Stomach (tissue), 4 donors: ENCODE data around the gene SELENOH.

ENCODE experiments used
- EP300 ChIP-seq: sonication (generic); formaldehyde crosslinking; IDR thresholded peaks from one replicate; pipeline ENCODE4 v1.6.1; 2017; ENCODE audit warnings: antibody characterized with exemption
- POLR2A ChIP-seq, 4 donors: fragments of 450-650 bp; IDR thresholded peaks; one replicate each; pipeline ENCODE4 v1.6.1; 2016; ENCODE audit warnings: antibody characterized with exemption in 4 of 4, control low read depth in 2 of 4, mild to moderate bottlenecking in 1 of 4, moderate library complexity in 1 of 4
- TF ChIP-seq, protein P1 (sequence below), 7 experiments: fragments of 450-650 bp in 4 of 7; fragments of 200-600 bp in 3 of 7; sonication (generic) in 3 of 7; IDR thresholded peaks; one replicate each; pipeline ENCODE4 v1.5.1; 2016 to 2019; ENCODE audit warnings: antibody characterized with exemption in 7 of 7, control low read depth in 2 of 7, mild to moderate bottlenecking in 1 of 7

GRCh38 chr11:57746920-57747319 lies 5.6 kb downstream of the SELENOH start:
- TF ChIP-seq, protein P1, sequence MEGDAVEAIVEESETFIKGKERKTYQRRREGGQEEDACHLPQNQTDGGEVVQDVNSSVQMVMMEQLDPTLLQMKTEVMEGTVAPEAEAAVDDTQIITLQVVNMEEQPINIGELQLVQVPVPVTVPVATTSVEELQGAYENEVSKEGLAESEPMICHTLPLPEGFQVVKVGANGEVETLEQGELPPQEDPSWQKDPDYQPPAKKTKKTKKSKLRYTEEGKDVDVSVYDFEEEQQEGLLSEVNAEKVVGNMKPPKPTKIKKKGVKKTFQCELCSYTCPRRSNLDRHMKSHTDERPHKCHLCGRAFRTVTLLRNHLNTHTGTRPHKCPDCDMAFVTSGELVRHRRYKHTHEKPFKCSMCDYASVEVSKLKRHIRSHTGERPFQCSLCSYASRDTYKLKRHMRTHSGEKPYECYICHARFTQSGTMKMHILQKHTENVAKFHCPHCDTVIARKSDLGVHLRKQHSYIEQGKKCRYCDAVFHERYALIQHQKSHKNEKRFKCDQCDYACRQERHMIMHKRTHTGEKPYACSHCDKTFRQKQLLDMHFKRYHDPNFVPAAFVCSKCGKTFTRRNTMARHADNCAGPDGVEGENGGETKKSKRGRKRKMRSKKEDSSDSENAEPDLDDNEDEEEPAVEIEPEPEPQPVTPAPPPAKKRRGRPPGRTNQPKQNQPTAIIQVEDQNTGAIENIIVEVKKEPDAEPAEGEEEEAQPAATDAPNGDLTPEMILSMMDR (IDR thresholded peaks at IDR 0.05), result no peak
- TF ChIP-seq POLR2A (IDR thresholded peaks at IDR 0.05) (no peak), EP300 (no peak)
